H1 (cell line): ENCODE measurements around the gene EBF3. TPM values are rescaled to one million over a fixed set of nuclear protein-coding genes. Genes with fewer than 3 reads are reported as not detected.

Experiments
- POLR2AphosphoS5 ChIP-seq: IDR thresholded peaks from 2 replicates; pipeline ENCODE4 v1.6.1; 2011; ENCODE audit warnings: low read depth, low read length
- RXRA ChIP-seq: IDR thresholded peaks from 2 replicates; pipeline ENCODE4 v1.6.1; 2011; ENCODE audit warnings: low read depth, mild to moderate bottlenecking, low read length, moderate library complexity; ENCODE audit not compliant: insufficient read depth
- polyA plus RNA-seq, 7 experiments: library from polyadenylated mRNA; depleted of rRNA in 3 of 7; stranded (reverse) in 5 of 7; unstranded in 2 of 7; fragments of >200 nt in 5 of 7; fragments of 200-250 nt in 2 of 7; gene quantifications; 1 replicate in 5 of 7; 2 replicates in 1 of 7; 4 replicates in 1 of 7; pipeline versions ENCODE4 v1.2.1 to v1.2.3, GENCODE V29; 2011 to 2013; ENCODE audit warnings: missing spikeins in 2 of 7, mixed read lengths in 2 of 7
- total RNA-seq: library from RNA; stranded (reverse); fragmentation: NEBNext Ultra II Directional; extraction: Animal tissue kit (Norgen Biotek cat#: 25700); gene quantifications from 2 replicates; pipeline ENCODE4 v1.2.1, GENCODE V29; 2021

Gene EBF3
- total and polyA plus RNA-seq, 2 of the 8 experiments (the other 6 are each of a cell fraction or from before 2014, with no cell fraction given), result 0.08 to 0.26 TPM

DNA sequence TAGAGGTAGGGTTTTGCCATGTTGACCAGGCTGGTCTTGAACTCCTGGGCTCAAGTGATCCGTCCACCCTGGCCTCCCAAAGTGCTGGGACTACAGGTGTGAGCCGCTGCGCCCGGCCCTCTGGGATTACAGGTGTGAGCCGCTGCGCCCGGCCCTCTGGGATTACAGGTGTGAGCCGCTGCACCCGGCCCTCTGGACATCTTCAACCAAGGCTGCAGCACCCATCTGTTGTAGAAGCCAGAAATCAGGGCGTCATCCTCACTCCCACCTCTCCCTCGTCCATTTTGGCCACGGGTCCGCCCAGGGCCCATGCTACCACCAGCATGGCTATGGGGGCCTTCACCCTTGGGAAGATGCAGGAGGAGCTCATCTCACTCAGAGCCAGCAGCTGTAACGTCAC, 38.5 kb upstream of the EBF3 start (continued):
- TF ChIP-seq RXRA (no peak), POLR2AphosphoS5 (no peak)
